A549 treated with CORT108297 at 1 μM for 4 hours (cell line): ENCODE results near the gene EAPP. TPM values are rescaled to one million over a fixed set of nuclear protein-coding genes. Genes with fewer than 3 reads are reported as not detected.

Experiments used
- total RNA-seq: library from RNA; stranded (reverse); fragments of 200-300 nt; extraction: Qiagen RNA extraction; gene quantifications from 5 replicates; pipeline ENCODE4 v1.2.3, GENCODE V29; 2022

The EAPP gene, protein sequence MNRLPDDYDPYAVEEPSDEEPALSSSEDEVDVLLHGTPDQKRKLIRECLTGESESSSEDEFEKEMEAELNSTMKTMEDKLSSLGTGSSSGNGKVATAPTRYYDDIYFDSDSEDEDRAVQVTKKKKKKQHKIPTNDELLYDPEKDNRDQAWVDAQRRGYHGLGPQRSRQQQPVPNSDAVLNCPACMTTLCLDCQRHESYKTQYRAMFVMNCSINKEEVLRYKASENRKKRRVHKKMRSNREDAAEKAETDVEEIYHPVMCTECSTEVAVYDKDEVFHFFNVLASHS
- 33.6 to 48.8 TPM (median 37.5 TPM) in 5 replicates for total RNA-seq

GRCh38 chr14:34539407-34540180, at the start of gene EAPP:
TSS of gene EAPP (minus strand) at chr14:34539701. CDS start at chr14:34539628, 73 bp downstream.

Other genes with a start within 250 kb of the EAPP start
- gene SPTSSA, start 77.5 kb downstream of the EAPP start, total RNA-seq, result 19.6 to 30.5 TPM (median 25.1 TPM) in 5 replicates
- gene SNX6, start 90.4 kb upstream of the EAPP start, total RNA-seq, result 67.8 to 117 TPM (median 76.9 TPM) in 5 replicates
- gene CFL2, start 174.9 kb upstream of the EAPP start, total RNA-seq, result 105 to 112 TPM (median 109 TPM) in 5 replicates